NCI-H1930 (cell line): ENCODE data around the gene CPSF3.

Experiments used
- DNase-seq, 2 experiments: peaks; one replicate each; lab custom pipeline; 2025; lab: John Stamatoyannopoulos, UW

The CPSF3 gene

DNA sequence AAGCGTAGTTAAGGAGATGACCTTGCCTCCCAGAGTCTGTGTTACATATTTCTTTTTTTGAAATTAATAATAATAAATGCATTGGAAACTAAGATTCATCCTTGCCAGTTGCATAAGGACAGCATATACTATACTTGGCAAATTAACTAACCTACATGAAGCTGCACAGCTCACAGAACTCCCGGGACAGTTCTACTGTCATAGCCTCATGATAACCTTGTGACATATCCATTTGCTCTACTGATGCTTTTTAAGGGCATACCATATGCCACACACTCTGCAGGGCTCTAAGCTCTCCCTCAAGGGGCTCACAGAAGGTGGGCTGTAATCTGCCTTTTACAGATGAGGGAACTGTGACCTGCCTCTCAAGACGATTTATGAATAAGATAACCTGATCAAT, 3.9 kb upstream of the CPSF3 start:
- no peak for DNase-seq

- no peak for DNase-seq
Measured at GRCh38 chr2:9420495-9420894, 3.0 kb upstream of the CPSF3 start.

DNA sequence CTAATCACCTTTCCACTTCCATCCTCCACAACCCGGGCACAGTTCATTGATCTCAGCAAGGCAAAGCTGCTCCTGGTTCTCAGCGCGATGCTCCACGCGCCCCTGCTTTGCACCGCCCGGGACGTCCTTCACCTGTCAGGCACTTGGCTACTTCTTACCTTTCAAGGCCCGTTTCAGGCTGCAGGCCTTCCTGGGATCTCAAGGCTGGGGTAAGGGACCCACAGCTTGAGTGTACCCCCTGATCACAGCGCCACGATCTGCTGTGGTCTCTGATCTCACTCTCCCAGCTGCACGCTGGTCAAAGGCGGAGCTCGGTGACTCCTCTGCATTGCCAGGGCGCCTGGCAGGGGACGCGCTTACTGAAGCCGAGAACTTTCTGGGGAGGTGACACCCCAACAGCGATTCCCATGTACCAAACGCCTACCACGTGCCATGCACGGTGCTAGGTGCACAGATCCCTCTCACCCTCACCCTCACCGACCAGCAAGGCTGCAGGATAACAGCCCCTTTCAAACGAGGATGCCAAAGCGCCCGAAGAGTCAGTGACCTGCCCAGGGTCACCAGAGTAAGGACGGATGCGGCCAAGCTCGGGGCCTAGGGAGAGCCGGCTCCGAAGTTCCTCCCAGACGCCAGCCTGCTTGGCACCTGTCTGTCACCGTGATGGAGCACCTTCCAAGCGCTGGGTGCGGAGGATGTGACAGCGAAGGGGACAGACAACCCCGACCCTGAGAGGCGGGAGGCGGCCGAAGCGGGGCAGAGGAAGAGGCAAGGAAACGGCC, 944 bp upstream of the CPSF3 start:
- no peak for DNase-seq

DNA sequence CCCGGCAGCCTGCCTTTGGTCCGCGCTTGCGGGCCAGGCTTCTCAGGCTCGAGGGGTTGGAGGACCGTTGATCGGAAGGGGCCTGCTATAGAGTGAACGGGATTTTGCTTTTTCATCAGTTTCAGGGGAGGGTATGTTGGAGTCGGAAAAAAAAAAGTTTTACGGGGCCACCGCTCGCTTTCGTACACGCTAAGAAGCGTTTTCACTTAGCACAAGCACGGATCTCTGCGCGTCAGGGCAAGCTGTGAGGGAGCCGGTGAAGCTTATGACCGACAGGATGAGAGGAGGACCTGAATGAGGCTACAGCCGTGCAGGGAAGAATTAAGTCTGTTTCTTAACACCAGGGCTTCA, 443 bp downstream of the CPSF3 start:
- no peak for DNase-seq

GRCh38 chr2:9424447-9425164, 1.2 kb downstream of the CPSF3 start:
- no peak for DNase-seq

GRCh38 chr2:9428965-9429577, 5.6 kb downstream of the CPSF3 start:
- no peak for DNase-seq

DNA sequence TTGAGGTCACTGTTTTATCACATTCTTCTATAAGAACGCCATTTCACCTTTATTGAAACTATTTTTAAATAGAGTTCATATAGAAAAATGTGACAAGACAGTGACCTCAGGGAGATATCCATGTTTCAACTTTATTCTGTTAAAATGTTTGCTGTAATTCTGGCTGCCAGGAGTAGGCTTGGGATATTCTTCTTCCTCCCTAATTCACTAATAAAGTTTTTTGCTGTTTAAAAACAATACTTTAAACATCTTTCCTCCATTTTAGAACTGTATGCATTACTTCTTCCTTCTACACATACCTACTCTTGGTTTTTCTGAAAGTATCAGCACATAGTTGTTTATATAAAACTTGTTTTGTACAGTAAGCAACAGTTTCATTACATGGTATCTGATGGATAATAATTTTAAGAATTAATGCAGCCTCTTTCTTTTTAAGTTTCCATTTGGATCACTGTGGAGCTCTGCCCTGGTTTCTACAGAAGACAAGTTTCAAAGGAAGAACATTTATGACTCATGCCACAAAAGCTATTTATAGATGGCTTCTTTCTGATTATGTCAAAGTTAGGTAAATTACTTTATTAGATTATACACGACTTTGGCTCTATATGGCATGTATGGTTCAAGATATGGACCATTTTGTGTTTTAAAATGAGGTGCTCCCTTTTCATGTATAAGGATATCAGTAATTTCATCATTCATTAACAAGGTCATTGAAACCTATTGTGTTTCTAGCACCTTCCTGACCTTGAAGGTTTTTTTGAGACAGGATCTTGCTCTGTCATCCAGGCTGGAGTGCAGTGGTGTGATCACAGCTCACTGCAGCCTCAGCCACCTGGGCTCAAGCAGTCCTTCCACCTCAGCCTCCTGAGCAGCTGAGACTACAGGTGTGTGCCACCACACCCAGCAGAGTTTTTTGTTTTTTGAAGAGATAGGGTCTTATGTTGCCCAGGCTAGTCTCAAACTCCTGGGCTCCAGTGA, 7.2 kb downstream of the CPSF3 start:
- no peak for DNase-seq

DNA sequence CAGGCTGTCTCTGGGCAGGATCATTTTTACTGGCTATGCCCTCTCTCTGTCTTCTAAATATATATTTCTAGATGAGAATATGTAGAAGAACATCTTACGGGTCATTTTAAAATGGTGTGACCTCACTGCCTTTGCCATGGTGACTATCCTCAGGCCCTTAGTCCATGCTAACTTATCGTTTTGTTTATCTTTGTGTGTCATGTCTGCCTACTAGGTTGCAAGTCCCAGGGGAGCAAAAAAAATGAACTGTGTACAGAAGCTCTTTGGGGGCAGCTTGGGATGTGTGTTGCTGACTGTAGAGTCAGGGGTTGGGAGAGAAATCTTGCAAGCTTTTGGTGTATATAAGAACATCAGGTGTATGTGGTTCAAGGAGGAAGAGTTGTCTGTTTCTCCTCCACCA, 11.0 kb downstream of the CPSF3 start:
- no peak for DNase-seq

DNA sequence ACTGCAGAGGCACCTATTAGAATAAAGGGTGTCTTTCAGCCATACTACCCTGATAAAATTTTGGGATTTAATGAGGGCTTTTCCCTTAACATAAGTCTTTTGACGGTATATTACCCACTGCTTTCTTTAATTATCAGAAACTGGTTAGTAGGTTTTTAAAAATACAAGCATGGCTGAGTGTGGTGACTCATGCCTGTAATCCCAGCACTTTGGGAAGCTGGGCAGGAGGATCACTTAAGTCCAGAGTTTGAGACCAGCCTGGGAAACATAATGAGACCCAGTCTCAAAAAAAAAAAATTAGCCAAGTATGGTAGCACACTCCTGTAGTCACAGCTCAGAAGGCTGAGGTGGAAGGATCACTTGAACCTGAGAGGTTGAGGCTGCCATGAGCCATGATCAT, 16.1 kb downstream of the CPSF3 start:
- DNase-seq: no peak

GRCh38 chr2:9440058-9440727, 16.7 kb downstream of the CPSF3 start:
- no peak for DNase-seq

DNA sequence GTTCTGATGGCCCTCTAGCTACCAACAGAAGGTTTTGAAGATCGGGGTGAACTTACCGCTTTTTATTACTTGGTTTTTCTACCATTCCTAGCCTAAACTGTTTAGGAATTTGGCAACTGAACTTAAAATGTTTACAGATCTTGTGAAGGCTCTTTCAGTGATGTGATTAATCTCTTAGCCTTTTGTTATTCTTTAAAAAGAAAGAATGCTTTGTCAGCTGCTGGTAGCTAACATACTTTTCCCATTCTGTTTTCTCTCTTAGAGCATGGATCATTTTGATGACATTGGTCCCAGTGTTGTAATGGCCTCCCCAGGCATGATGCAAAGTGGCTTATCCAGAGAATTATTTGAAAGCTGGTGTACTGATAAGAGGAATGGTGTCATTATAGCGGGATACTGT, 18.1 kb downstream of the CPSF3 start:
- DNase-seq: no peak

DNA sequence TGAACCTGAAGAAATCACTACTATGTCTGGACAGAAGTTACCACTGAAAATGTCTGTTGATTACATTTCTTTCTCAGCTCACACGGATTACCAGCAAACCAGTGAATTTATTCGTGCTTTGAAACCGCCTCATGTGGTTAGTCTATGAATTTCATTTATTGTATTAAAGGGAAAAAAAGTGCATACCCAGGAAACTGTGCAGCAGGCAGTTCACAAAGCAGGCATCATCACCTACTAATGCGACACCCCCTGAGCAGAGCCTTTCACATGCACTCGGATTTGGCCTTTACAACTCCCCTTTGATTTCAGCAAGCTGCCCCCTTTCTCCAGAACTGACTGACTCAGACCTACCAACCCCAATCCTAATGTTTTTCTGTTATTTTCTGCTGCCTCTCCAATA, 20.1 kb downstream of the CPSF3 start:
- DNase-seq: no peak

- no peak for DNase-seq
Measured at GRCh38 chr2:9445089-9445488, 21.6 kb downstream of the CPSF3 start.

GRCh38 chr2:9451231-9451630, 27.8 kb downstream of the CPSF3 start:
- no peak for DNase-seq

- DNase-seq: no peak
Measured at GRCh38 chr2:9460441-9461017, 37.1 kb downstream of the CPSF3 start.

GRCh38 chr2:9461079-9461478, 37.6 kb downstream of the CPSF3 start:
- DNase-seq: no peak

DNA sequence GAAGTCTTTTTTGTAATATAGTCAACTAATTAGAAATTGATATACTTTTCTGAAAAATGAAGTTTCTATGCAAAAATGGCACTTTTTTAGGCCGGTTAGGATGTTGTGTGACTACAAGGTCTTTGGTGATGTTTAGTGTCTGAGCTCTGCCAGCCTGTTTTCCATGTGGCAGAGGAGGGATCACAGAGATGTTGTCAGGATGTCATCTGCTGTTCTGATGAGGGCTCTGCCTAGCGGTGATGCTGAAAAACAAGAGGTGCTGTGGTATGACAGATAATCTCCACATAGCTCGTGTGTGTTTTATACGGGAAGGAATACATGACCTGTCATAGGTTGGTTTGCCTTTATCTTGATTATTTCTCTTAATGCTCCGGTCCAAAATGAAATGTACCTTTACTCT, 38.9 kb downstream of the CPSF3 start:
- DNase-seq: no peak

- no peak for DNase-seq
Measured at GRCh38 chr2:9462886-9463697, 39.6 kb downstream of the CPSF3 start.

GRCh38 chr2:9463698-9464034, 40.2 kb downstream of the CPSF3 start:
- no peak for DNase-seq

DNA sequence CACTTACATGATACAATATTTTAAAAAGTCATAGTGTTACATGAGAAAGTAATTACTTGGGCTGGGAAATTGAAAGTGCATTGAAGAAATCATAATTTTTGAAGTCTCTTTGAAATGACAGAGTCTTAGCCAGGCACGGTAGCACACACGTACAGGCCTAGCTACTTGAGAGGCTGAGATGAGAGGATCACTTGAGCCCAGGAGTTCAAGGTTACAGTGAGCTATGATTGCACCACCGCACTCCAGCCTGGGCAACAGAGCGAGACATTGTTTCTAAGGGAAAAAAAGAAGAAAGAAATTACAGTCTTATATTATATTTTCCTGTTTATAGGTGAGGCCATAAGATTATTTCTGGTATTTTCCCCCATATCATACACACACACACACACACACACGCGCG, 41.7 kb downstream of the CPSF3 start:
- no peak for DNase-seq
